ENCODE data around the gene NFKBIB.
"Not testable (repeated sequence)": the region's sequence is repeated elsewhere in the genome, so short reads cannot be mapped to it uniquely, and the experiment has no call there.

The NFKBIB gene

DNA sequence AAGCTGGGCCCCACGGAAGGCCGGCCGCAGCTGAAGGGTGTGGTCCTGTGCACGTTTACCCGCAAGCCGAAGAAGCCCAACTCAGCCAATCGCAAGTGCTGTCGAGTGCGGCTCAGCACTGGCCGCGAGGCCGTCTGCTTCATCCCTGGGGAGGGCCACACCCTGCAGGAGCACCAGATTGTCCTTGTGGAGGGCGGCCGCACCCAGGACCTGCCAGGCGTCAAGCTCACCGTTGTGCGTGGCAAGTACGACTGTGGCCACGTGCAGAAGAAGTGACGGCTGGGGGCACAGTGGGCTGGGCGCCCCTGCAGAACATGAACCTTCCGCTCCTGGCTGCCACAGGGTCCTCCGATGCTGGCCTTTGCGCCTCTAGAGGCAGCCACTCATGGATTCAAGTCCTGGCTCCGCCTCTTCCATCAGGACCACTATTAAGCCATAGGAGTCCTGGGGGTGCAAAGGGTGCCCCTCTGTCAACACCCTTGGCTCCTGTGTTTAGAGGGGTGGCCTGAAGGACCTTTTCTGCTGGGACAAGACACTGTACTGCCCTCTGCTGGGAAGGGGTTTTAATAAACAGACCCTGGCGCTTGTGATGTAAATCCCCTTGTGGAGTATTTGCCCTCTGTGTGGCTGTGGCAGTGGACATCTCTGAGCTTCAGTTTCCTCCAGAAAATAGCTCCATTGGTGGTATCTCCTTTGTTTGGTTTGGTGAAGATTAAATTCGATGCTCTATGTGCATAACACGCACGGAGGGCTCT is 32.8 kb downstream of the NFKBIB start:
- H3K4me3 ChIP-seq (replicated peaks; ENCODE audit: low read depth, low read length), result peak overlapping the region; percentile 99
- DNase-seq (ENCODE audit: extremely low read depth, low read depth), result no peak
- TF ChIP-seq, protein P1, sequence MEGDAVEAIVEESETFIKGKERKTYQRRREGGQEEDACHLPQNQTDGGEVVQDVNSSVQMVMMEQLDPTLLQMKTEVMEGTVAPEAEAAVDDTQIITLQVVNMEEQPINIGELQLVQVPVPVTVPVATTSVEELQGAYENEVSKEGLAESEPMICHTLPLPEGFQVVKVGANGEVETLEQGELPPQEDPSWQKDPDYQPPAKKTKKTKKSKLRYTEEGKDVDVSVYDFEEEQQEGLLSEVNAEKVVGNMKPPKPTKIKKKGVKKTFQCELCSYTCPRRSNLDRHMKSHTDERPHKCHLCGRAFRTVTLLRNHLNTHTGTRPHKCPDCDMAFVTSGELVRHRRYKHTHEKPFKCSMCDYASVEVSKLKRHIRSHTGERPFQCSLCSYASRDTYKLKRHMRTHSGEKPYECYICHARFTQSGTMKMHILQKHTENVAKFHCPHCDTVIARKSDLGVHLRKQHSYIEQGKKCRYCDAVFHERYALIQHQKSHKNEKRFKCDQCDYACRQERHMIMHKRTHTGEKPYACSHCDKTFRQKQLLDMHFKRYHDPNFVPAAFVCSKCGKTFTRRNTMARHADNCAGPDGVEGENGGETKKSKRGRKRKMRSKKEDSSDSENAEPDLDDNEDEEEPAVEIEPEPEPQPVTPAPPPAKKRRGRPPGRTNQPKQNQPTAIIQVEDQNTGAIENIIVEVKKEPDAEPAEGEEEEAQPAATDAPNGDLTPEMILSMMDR (IDR thresholded peaks at IDR 0.05; ENCODE audit: low read depth, low read length, missing control alignments), result peak; percentile 45

DNA sequence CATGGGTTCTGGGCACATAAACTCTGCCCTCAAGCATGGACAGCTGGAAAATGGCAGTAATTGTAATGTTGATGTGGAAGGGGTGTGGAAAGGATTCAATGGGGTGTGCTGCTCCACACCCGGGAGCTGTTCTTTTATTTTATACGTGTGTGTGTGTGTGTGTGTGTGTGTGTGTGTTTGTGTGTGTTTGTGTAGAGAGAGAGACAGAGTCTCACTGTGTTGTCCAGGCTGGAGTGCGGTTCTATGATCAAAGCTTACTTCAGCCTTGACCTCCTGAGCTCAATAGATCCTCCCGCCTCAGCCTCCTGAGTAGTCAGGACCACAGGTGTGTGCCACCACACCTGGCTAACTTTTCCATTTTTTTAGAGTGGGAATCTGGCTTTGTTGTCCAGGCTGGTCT is 33.8 kb downstream of the NFKBIB start:
- no peak overlapping the region for H3K4me3 ChIP-seq (replicated peaks; ENCODE audit: low read depth, low read length)
- TF ChIP-seq, protein P1 (IDR thresholded peaks at IDR 0.05; ENCODE audit: low read depth, low read length, missing control alignments), result no peak
- no peak for DNase-seq (ENCODE audit: extremely low read depth, low read depth)

DNA sequence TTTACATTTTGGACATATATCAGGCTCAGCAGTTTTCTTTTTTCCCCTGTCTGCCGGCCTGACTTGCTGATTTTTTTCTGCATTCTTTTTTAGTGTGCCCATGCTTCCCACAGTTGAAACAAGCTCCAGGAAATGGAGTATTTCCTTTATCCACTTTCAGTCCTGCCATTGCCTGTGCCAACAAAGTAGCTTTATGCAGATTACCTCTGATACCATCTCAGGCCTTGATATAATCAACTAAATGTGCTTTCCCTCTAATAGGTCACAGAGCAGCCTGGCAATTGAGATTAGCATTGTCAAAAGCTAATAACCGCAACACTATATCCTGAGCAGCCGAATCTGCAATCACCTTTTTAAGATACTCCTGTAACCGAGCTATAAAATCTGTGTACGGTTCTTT is 40.2 kb downstream of the NFKBIB start:
- DNase-seq (ENCODE audit: extremely low read depth, low read depth), result no peak
- TF ChIP-seq, protein P1 (IDR thresholded peaks at IDR 0.05; ENCODE audit: low read depth, low read length, missing control alignments), result no peak
- no peak overlapping the region for H3K4me3 ChIP-seq (replicated peaks; ENCODE audit: low read depth, low read length)

DNA sequence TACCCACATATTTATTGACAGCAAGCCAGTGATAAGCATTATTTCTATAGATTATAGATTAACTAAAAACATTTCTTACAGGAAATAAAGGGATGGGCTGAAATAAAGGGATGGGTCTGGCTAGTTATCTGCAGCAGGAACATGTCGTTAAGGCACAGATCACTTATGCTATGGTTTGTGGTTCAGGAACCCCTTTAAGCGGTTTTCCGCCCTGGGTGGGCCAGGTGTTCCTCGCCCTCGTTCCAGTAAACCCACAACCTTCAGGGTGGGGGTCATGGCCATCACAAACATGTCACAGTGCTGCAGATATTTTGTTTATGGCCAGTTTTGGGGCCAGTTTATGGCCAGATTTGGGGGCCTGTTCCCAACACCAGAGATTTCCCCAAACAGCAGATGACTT is 41.7 kb downstream of the NFKBIB start:
- H3K4me3 ChIP-seq (replicated peaks; ENCODE audit: low read depth, low read length); DNase-seq (ENCODE audit: extremely low read depth, low read depth): not testable (repeated sequence)

DNA sequence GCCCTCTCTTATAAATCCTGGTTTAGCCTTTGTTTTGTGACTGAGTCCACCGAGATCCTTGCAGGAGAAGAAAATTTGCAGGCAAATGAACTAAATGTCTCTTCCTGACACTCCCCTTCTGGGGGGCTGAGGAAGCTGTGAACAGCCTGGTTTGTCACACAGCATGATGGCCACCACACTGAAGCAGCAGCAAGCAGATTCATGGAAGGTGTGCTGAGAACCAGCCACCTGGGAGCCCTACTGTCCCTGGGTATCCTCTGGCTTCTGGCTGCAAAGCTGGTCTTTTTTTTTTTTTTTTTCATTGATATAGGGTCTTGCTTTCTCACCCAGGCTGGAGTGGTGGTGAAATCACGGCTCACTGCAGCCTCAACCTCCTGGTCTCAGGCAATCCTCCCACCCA is 42.2 kb downstream of the NFKBIB start:
- TF ChIP-seq, protein P1 (IDR thresholded peaks at IDR 0.05; ENCODE audit: low read depth, low read length, missing control alignments), result no peak
- DNase-seq (ENCODE audit: extremely low read depth, low read depth), result no peak
- no peak overlapping the region for H3K4me3 ChIP-seq (replicated peaks; ENCODE audit: low read depth, low read length)

DNA sequence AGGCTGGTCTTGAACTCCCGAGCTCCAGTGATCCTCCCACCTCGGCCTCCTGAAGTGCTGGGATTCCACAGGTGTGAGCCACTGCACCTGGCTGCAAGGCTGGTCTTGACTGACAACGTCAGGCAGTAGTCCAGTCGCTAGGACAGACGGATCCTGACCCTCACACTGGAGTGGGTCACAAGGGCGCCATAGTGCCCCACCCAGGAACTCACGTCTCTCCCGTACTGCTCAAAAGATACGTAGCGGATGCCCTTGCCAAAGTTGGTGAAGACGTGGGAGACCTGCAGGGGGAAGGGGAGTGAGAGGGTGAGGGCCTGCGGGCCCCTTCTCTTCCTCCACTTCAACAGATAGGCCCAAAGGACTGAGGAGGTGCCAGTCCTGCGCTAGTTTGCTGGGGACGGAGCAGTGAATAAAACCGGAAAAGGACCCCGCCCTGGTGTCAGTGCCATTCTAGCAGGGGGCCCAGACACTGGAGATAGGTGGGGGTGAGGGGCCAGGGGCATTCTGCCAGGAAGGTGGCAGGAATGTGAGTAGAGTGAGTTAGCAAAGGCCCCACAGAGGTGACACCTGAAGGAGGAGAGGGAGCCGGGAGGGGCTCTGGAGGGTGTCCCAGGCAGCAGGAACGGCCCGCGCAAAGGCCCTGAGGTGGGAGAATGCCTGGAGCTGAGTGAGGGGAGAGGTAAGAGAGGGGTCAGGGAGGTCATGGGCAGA is 42.9 kb downstream of the NFKBIB start:
- TF ChIP-seq, protein P1 (IDR thresholded peaks at IDR 0.05; ENCODE audit: low read depth, low read length, missing control alignments), result no peak
- DNase-seq (ENCODE audit: extremely low read depth, low read depth), result no peak
- H3K4me3 ChIP-seq (replicated peaks; ENCODE audit: low read depth, low read length), result no peak overlapping the region

DNA sequence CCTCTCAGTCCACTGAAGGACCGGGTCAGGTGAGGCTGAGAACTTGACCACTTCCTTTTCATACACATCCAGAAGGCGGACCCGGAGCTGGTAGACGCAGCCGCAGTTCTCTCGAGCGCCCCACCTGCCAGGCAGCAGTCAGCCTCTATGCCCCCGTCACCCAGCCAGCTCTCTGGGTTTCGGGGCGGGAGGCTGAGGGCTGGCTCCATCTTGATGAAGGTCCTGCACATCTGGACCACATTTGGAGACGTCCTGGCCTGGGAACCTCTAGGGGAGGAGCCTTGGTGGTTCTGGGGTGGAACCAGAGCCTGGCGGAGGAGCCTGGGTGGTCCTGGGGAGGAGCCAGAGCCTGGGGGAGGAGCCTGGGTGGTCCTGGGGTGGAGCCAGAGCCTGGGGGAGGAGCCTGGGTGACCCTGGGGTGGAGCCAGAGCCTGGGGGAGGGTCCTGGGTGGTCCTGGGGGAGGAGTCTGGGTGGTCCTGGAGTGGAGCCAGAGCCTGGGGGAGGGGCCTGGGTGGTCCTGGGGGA is 45.3 kb downstream of the NFKBIB start:
- TF ChIP-seq, protein P1 (IDR thresholded peaks at IDR 0.05; ENCODE audit: low read depth, low read length, missing control alignments), result no peak
- no peak overlapping the region for H3K4me3 ChIP-seq (replicated peaks; ENCODE audit: low read depth, low read length)
- peak; percentile 9 for DNase-seq (ENCODE audit: extremely low read depth, low read depth)
